Activated T-cell treated with anti-CD3 and anti-CD28 coated beads for 4 hours (primary cell): ENCODE measurements around the gene VSTM5.

Experiments used
- DNase-seq: peaks from one replicate; pipeline ENCODE4 v3.0.0-alpha.2; 2020

VSTM5 gene

DNA sequence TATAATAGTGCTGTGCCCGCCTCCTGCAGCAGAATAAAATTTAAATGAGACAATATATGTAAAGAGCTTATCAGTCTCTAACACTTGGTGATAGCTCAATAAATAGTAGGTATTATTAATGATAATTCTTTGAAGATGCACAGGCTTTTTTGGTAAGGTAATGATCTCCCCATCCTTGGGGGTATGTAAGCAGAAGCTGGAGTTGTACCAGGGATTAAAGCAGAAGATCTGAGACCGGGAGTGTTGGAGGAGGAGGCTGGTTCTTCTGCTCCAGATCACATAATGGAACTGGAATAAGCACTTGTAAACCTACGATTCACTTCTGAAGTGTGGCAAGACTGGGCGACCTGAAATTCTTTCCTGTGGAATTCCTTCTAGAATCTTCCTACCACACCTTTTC is 8.4 kb downstream of the VSTM5 start:
- no peak for DNase-seq

DNA sequence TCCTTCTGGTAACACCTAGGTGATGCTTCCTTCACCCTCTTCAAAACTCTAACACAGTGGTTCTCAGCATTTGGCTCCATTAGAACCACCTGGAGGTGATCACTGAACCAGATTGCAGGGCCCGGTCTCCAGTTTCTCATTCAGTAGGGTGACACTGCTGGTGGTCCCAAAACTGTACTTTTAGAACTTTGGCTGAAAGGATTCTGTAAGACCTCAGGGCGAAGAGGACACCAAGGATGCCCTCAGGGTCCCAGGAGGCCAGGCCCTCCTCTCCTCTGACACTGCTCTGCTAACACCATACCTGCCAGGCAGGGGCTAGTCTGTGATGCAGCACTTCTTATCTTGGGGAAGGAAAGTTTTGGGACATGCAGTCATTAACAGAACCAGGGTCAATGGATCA is 9.0 kb downstream of the VSTM5 start:
- DNase-seq: no peak

DNA sequence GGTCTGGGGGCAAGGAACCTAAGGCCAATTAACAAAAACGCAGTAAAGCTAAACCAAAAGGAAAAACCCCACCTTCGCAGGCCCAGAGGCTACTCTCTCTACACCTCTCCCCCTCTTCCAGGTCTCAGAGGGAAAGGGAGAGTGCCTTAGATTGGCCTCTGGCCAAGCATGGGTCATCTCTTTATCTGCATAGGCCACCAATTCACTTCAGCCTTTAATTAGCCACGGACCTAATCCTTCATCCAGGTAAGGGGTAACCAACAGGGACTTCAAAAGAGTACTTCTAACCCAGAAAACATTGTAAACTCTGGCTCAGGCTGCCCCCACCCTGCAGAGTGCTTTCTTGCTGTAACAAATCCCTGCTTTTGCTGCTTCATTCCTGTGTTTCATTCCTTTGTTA is 9.4 kb downstream of the VSTM5 start:
- DNase-seq: no peak

DNA sequence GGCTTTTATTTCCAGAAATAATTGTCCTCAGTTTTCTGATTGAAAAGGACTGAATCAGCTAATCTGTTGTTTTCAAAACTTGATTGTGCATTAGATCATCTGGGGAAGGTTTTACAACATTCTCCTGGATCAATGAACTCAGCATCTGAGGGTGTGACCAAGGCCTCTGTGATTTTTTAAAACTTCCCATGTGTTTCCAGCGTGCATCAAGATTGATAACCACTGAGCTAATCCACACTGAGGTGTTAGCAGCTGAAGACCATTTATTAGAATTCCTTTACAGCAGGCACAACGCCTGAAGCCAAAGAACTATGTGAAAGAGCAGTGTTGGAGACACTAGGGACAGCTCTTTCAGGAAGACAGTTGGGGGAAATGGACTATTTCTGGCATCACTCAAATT is 10.2 kb downstream of the VSTM5 start:
- DNase-seq: no peak

DNA sequence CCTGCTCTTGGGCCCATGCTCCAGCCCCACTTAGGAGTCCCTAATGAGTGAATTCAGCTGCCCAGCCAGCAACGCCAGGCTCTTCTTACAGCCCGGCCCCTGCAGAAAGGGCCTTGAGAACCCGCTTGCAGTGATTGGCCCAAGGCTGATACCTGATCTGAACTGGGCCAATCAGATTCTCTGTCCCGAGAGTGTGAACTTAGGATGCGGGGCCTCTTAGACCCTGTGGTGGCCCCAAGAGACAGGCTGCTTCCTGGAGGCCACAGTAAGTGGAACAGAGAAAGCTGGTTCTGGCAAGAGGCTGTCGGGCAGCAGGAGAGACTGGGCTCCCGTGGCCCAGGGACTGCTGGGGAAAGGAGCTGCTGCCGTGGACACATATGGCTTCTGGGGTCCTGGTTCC is 11.5 kb downstream of the VSTM5 start:
- DNase-seq: no peak

DNA sequence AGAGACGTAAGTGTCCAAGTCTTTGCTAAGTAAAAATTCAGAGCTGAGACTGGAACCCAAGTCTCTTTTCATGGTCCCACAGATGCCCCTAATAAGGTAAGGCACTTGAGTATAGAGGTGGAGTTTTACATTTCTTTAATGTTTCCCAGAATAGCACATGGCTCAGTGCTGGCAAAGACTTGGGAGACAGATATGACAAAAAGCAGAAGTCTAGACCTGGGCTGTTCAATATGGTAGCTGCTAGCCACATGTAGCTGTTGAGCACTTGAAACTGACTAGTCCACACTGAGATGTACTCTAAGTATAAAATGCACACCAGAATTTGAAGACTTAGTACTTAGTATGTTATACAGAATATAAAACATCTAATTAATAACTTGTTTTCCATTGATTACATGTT is 17.6 kb downstream of the VSTM5 start:
- no peak for DNase-seq

DNA sequence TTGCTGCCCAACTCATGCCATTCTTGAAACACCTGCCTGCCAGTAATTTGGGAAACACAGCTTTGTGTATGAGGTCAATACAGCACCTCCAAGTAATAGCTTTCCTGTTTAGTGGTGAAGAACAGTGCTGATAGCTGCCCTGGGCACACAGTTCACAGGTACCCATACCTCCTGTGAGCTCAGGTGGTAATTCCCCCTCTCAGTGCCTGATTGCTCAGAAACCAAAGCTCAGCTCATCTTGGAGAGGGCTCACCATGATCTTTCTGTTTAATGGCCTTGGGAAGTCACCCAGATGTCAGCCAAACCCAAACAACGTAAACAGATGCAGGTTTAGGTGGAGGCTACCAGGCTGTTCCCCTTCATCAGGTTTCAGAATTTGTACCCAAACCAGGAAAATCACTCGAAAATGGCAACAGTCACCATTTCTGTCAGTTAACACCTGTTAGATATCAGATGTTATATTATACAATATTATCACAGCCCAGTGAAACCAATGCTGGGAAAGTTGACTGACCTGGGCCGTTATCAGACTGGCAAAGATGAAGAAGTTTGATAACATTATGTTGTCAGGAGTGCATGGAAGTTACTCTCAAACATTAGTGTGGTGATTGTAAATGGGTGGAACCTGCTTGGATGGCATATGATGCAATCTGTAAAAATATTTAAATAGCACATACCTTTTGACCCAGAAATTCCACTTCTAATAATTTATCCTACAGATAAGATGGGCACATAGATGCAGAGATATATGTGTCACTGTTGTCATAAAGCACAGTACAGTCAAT is 18.9 kb downstream of the VSTM5 start:
- no peak for DNase-seq

DNA sequence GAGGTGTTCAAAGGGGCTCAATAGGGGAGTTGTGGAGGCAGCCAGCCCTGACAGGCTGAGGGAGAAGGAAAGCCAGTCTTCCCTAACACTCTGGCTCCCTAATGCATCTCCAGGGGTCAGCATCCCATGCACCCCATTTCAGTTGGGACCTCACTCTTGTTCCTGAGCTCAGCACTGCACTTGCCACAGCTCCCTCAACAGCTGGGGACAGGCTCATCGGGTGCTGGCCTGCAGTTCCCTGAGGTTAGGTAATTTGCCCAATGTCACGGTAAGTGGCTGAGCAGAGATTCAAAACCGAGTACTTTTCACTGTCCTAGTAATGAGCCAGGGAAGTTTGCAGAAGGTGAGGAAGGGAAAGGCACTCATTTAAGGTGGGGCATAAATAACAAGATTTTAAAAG is 20.8 kb downstream of the VSTM5 start:
- no peak for DNase-seq

DNA sequence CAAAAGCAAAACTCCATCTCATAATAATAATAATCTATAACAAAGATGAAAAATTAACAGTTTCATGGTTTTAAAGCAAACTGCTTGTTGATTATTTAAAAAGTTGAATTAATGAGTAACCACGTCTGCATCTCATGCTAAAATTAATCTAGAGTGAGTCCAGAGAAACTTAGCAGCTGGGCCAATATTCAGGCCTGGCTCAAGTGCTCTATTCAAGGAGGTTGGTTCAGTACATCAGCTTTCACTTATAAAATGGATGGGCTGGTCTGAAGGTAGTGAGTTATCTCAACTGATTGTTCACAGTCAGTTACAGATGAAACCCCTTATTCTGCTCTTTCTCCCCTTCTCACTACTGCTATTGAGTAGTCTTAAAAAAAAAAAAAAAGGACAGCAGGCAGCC is 23.1 kb downstream of the VSTM5 start:
- DNase-seq: no peak

DNA sequence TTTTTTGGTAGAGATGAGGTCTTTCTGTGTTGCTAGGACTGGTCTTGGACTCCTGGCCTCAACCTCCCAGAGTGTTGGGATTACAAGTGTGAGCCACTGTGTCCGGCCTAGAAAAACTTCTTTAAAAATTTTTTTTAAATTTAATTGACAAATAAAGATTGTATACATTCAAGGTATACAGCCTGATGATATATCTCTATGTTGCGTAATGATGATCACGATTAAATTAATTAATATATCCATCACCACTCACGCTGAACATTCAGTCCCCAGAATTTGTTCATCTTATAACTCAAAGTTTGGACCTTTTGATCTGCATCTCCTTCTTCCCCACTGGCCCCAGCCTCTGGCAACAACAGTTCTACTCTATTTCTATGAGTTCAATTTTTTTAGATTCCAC is 27.2 kb downstream of the VSTM5 start:
- DNase-seq: no peak

DNA sequence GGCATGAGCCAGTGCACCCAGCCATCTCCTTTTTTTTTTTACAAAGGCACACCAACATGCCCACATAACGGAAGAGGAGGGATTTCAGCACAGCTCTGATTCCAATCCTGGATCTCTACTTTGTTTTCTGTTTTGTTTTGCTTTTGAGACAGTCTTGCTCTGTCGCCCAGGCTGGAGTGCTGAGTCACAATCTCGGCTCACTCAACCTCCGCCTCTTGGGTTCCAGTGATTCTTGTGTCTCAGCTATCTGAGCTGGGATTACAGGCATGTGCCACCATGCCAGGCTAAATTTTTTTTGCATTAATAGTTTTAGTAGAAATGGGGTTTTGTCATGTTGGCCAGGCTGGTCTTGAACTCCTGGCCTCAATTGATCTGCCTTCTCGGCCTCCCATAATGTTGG is 28.1 kb downstream of the VSTM5 start:
- DNase-seq: no peak

DNA sequence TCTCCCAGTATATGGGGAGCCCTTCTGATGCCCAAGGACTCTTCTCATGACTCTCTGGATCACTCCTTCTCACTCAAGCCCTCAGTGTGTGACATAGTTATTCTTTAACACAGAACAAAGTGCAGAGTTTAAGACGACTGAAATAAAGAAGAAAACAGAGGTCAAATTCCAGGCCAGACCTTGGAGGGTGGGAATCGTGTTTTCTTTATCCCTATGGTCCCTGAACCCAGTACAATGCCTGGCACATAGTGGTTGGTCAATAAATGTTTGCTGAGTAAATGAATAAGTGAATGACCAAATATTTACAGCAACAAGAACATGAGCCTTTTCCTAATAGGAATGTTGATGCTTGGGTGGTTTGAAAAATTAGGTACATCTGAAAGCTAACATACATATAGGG is 28.8 kb downstream of the VSTM5 start:
- DNase-seq: no peak

DNA sequence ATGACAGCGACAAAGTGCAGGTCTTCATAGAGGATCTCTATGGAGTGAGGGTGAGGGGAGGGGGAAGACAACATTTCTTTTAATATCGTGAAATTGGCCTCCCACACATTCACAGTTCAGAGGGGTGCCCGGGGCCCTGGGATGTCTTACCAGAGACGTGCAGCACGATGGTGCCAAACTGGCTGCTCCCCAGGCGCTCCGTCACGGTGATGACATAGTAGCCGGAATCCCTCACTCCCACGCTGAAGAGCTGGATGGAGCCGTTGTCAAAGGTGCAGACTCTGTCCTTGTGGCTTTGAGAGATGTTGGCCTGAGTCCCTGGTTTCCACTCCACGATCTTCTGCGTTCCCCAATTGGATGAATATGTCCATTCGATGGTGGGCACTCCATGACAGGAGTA is 29.6 kb downstream of the VSTM5 start:
- no peak for DNase-seq

DNA sequence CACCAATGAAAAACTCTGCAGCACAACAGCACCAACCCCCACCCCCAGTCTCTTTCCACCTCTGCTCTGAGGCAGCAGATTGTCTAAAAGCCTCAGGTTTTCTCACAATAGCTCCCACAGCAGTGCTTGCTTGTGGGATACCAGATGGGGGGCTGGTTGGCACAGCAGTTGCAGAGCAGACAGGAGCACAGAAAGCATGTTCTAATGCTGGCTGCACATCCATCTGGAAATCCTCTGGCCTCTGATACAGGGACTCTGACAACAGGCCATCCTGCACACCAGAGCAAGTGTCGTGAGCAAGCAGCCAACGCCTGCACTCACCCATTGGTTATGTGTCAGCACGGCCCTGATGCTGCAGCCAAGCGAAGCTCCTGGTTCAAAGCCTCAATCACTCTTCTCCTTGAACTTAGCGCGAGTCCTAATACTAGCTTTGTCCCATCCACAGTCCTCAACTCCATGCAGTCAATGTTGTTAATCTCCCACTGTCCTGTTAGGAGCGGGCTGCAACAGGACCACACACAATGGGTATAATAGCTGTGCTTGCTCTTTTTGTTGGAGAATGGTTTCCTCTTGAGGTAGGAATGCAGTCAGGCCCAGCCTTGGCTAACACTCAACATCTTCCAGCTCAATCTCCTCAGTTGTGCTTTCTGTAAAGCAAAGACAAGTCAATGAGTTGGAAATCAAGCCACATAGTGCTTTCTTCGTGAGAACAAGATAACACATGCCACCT is 30.3 kb downstream of the VSTM5 start:
- no peak for DNase-seq

DNA sequence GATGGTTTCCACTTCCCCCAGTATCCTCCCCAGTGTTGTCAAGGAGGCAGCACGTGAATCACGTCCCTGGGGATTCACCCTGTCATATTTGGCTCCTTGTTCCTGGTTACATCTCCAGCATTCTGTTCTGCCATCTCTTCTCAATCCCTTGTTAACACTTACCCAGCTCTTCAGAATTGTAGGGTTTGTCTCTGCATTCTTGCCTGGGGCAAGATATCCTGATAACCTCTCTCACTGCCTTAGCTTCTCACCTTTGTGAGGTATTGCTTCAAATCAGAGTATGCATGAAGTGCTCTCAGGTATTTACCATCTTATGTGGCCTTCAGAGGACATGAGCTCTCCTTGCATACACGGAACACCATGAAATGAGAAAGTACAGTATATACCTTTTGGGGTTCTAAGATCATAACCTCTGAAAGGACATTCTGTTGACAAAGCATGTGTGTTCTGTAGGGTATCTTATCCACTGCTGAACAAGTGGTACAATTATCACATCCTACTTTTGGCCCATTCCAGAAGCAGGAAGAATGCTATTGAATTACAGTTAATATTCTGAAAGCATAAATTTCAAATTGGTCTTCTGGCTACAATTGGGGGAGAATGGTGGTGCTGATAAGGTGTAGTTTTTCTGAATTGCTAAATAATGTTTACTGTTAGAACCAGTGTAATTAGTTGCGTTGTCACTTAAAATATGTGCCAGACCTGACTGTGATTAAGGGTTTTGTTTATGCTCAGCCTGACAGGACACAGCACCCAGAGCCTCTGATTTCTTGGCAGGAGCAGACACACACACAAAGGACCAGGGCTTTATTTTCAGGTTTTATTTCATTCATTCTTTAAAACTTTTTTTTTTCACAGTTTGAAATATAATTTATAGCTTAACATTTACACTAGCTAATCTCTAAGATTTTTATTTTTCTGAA is 32.7 kb downstream of the VSTM5 start:
- no peak for DNase-seq

DNA sequence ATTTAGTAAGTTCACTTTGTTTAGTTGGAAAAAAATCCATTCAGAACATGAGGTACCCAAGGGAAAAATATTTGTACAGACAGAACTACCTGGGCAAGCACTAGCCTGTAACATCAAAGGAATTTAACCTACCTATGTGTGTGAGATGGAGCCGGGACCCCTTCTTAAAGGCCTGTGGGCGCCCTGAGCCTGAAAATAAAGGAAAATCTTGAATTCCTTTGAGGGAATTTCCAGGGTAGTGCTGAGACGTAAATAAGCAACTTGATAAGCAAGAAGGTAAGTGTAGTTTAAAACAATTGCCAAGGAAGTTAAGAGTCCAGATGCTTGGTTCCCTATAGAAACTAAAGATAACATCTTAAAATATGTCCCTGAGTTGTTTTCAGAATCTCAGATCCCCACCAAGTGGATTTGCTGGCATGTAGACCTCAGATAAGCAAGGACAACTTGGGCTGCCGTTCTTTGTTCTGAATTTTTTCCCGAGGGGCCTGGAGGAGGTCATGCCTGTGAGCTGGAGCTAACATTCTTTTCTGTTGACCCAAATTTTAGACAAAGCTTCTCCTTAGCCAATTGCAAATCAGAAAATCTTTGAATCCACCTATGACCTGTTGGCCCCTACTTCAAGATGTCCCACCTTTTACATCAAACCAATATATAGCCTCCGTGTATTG is 35.3 kb downstream of the VSTM5 start:
- no peak for DNase-seq

DNA sequence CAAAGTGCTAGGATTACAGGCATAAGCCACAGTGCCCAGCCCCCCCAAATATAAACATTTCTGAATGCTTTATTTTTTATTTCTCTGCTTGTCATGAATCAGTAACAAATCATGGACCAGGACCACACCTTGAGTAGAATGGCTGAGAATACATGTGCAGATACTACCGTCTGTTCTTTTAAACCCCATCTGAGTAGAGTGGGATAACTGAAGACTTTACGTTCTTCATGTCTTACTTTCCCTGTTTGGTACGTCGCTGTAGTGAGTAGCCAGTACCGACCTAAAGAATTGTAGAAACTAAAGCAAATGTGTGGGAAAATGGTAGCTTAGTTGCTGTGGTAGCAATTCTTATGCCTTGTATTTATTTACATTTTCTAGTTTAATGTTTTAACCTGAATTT is 36.4 kb downstream of the VSTM5 start:
- no peak for DNase-seq

DNA sequence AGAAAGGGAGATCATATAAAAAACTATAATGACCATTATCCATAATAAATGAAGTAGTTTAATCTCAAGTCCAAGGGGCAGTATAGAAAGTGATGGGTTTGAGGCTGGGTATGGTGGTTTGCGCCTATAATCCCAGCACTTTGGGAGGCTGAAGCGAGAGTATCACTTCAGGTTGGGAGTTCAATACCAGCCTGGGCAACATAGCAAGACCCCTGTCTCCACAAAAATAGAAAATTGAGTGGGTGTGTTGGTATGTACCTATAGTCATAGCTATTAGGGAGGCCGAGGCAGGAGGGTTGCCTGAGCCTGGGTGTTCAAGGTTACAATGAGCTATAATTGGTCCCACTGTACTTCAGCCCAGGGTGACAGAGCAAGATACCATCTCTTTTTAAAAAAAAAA is 42.4 kb downstream of the VSTM5 start:
- no peak for DNase-seq

DNA sequence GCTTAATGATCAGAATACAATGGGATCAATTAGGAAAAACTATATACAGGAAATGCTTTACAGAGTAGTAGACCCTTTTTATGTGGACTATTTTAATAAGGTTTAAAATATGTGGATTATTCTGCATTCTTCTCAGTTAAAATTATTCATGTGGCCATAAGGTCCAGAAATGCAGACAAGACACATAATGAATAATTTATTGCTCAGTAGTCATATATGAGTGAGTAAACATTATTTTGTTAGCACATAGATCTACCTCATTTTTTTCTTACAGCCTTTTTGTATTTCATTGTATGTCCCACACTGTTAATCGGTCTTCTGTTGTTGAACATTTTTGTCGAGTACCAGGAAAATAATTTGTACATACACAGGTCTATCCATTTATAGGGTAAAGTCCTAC is 45.5 kb downstream of the VSTM5 start:
- DNase-seq: no peak

DNA sequence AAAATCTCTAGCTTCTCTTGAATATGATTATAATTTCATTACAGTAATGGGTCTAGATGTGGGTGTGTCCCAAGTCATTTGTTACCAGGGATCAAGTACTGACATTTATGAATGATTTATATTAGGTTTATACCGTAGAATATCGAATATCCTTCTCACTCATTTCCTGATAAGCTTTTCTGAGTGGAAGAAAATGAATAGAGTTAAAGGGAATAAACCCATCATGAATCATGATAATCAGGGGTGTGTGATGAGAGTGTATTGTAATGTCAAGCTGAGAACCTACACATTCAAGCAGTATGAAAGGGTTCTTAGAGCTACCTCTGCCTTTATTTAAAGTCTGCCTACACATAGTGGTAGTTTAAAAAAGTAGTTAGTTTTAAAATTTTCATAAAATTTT is 49.1 kb downstream of the VSTM5 start:
- DNase-seq: no peak

DNA sequence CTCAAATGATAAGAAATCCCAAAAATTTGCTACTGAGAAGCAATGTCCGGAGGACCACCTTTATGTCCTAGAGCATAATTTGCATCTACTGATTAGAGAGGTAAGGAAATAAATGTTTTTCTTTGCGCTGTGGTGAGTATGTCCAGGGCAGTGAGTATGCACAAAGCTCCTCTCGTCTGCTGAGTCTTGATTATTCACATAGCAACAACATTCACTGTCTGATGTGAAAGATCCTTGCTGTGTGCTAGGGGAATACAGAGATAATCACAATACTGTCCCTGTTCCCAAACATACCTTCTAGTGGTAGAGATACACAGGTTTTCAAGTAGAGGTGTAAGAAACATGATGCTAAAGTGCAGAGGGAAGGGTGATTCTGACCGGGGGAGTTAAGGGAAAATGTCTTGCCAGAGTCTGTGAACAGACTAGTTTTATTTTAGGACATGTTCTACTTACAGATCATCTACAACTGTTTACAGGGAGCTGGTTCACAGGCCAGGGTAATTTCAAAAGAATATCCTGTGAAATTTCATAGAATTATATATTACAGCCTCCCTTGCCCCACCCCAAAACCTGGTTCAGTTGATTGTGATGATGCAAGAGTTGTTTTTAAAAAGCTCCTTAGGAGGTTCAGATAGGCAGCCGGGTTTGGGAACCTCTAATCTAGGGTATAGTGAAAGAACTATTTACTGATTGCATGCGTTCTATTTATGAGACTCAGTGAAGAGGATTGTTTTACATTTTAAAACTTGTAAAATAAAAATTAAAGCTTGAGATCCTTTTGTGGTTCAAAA is 53.8 kb downstream of the VSTM5 start:
- DNase-seq: no peak

DNA sequence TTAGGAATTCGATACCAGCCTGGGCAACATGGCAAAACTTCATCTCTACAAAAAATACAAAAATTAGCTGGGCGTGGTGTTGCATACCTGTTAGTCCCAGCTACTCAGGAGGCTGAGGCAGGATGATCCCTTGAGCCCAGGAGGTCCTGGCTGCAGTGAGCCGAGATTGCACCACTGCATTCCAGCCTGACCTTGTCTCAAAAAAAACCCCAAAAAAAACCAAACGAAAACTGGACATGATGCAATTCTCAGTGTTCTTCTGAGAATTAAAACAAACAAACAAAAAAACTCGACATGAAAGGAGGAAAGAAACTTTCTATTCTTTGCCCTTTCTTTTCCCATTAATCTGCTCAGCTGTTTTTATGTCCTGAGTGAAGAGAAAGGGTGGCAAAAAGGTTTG is 58.9 kb downstream of the VSTM5 start:
- DNase-seq: no peak
